NCI-H446 (cell line): Measurements from ENCODE around the gene MTARC2.
A peak's percentile ranks its signal among the peaks of the same experiment; 100 is the strongest.

Experiments
- DNase-seq, 2 experiments: peaks; one replicate each; lab custom pipeline; 2025; lab: John Stamatoyannopoulos, UW

Gene MTARC2

GRCh38 chr1:220827445-220828178, 79.5 kb downstream of the MTARC2 start:
- DNase-seq, result no peak

- peak in 1 of 2 experiments; percentile 62 for DNase-seq
Measured at GRCh38 chr1:220828179-220828490, 80.0 kb downstream of the MTARC2 start.

GRCh38 chr1:220828950-220829586, 80.9 kb downstream of the MTARC2 start:
- DNase-seq, result no peak

GRCh38 chr1:220833436-220833835, 85.3 kb downstream of the MTARC2 start:
- no peak for DNase-seq
